HS-27A (cell line): ENCODE results near the gene SMYD2.
A peak's percentile ranks its signal among the peaks of the same experiment; 100 is the strongest.
"Not testable (repeated sequence)": the region's sequence is repeated elsewhere in the genome, so short reads cannot be mapped to it uniquely, and the experiment has no call there.

Source experiments
- DNase-seq: peaks from one replicate; pipeline ENCODE4 v3.0.0-alpha.2; 2012; ENCODE audit warnings: low read depth, missing footprints

The SMYD2 gene

GRCh38 chr1:214271995-214272731 is 8.8 kb upstream of the SMYD2 start:
- no peak for DNase-seq

- DNase-seq, result no peak
Observed at GRCh38 chr1:214272964-214273533, 7.9 kb upstream of the SMYD2 start.

GRCh38 chr1:214275700-214276099 is 5.3 kb upstream of the SMYD2 start:
- DNase-seq, result not testable (repeated sequence)

DNA sequence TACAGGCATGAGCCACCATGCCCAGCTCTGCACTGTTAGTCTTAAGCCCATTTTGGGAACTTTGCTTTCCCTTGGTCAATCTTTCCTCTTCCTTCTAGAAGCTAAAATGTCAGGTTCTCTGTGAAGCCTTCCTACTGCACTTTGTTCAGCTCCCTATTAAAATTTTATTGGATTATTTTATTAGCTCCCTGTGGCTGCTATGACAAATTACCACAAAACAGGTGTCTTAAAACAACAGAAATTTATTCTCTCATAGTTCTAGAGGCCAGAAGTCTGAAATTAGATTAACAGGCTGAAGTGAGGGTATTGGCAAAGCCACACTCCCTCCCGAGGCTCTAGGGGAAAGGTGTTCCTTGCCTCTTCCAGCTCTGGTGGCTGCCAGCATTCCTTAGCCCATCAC is 4.2 kb upstream of the SMYD2 start:
- no peak for DNase-seq

DNA sequence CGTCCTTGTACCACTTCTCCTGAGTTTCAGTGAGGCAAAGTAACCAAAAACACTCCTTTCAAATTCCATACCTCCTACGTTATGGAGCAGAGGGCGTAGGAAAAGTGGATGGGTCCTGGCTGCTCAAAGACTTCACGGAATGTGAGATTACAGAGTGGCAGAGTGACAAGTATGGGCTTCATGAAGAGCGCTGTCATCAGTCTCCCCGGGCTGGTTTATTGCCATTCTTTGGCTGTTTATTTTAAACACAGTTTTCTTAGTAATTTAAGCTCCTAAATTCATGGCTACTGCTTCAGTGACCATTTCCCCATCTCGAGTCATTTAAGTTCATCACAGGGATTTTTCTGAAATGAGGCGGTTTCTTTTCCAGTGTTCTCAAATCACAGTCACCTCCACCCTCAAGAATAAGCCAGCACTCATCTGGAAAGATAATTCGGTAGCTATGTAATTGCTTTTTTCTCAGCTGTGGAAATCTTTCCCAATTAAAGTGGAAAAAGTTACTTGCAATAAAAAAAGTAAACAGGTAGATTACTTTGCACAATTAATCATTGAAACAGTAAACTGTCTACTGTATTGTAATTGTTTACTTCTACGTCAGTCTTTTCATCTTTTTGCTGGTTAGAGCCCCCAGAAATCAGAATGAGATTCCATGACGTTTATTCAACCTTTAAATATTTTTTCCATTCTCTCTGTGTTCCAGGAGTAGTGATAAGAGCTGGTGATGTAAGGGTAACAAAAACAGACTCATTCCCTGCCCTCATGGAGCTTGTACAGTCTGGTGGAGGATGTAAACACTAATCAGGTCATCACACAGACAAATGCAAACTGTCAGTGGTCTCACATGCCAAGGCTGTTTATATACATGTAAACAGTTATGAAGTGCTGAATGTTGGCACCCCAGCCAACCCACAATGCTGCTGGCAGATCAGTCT is 3.0 kb upstream of the SMYD2 start:
- no peak for DNase-seq

DNA sequence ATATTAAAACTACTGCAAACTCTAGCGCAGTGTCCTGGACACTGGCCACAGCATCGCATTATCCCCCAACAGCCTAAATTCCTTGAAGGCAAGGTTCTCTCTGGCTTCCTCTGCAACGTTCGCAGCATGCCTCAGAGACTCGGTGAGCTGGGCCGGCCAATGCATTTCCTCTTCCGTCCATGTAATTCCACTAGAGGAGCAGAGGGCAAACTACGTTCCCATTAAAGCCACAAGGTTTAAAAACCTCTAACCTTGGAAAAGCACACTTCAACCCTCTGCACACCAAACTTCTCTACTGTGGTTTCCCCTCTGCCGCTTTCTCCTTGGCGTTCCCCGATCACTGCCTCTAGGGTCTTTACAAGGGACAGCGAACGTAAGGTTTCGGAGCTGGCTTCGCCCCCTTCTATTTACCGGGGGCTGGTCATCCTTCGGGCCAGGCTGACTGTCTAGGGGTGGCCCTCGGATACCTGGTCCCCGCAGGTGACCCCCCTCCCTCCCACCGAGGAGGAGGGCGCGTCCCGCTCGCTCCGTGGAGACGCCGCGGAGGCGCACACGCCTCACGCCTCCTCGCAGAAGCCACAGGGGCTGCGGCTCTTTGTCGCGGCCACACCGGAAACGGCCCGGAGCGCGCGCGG is 456 bp upstream of the SMYD2 start:
- no peak for DNase-seq

DNA sequence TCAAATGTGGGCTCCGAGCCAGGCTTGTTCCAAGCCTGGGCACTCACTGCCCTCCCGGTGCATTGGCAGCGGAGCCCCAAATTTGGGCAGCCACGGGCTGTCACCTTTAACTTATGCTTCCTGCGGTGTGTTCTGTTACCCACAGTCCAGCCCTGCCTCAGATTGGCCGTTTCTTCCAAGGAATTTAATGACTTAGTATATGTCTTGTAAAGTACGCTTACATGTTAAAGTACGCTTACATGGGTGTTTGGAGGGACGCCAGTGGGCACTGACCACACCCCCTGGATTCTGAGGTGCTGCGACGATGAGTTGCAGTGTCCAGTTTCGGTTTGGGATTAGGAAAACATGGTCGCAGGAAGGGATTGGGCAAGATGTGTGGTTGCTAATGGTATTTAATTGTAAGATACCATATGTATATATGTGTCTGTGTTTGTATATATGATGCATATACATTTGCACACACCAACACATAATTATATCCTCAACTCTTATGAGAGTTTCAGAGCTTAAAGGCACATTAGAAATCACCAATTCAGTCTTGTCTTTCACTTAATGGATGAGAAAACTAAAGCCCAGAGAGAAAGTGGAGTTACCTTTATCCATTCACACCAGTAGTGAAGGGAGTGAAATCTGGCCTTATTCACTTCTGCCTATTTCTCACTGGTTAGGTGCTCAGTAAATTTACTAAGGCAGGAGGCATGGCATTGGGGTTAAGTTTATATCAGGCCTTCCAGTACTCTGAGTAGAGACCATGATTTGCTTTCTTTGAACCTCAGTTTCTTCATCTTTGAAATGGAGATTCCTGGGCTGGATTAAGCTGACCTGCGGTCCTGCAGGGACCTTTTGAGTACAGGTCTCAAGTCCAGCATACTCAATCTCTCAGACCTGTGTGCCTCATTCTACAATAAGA is 1.0 kb downstream of the SMYD2 start:
- no peak for DNase-seq

- no peak for DNase-seq
Observed at GRCh38 chr1:214282630-214283242, 1.8 kb downstream of the SMYD2 start.

- no peak for DNase-seq
Observed at GRCh38 chr1:214285610-214286440, 4.9 kb downstream of the SMYD2 start.

GRCh38 chr1:214287884-214288283 is 6.9 kb downstream of the SMYD2 start:
- DNase-seq, result no peak

DNA sequence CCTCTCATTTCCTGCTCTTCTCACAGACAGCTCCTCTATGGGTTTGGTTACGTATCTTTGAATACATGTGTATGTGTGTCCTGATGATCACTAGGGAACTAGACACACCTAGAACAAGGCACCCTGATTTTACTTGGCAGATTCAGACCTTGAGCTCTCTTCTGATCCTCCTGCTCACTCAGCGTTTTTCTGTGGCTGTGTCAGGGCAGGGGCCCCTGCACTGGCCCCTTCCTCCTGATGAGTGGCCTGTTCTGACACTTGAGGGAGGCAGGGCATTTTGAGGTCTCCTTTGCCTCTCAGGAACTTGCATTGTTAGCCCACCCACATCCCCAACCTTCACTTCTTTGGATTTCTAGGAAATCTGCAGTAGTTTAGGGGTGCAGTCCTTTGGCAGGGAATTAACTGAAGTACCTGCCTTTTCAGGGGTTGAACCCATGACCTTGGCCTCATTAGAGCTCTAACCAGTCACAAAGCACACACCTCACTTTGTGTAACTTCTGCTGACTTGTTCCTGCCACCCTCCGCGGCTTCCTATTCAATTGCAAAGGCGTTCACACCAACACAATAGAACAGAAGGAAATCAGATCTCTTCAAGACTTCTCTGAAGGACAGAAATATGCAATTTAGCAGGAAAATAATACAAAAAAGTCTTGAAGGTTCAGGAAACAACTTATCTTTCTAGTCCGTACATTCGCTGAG is 8.8 kb downstream of the SMYD2 start:
- no peak for DNase-seq

DNA sequence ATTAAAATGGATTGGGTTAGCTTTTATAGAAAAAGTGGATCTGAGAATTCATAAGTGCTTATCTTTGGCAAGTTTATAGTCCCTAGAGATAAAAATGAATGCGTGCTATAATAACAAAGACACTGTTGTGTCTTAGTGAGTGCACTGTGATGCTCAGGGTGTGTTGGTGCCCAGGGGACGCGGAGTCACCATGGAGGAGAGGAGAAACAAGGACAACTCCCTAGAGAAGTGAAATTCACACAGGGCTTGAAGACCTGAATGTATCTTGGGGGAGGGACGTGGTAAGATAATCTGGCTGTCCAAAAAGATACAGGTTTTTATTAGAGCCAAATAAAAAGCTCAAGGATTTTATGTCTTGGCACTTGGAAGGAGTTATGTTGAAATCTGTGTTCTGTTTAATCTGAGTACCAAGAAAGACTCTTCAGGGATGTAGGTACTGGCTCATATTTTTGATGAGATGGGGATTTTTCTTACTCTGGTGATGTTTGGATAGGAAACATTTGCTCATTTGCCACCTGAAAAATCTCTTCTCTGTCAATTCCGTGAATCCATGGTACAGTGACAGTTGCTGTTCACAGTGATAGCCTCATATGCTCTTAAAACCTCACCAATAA is 9.6 kb downstream of the SMYD2 start:
- no peak for DNase-seq

DNA sequence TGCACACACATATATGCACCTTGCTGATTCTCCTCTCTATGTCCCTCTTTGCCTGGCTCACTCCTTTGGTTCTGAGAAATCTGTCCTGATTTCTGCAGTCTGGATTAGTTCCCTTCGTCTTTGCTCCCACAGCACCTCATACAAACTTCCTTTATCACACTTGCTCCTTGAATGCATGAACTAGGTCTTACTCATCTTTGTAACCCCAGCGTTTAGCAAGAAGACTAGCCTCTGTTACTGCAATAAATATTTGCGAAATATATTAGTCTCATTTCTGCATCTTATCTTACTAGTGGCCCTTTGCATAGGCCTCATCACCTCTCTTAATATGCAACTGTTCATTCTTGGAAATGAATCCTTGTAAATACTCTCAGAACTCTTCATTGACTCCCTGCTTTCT is 11.4 kb downstream of the SMYD2 start:
- no peak for DNase-seq

DNA sequence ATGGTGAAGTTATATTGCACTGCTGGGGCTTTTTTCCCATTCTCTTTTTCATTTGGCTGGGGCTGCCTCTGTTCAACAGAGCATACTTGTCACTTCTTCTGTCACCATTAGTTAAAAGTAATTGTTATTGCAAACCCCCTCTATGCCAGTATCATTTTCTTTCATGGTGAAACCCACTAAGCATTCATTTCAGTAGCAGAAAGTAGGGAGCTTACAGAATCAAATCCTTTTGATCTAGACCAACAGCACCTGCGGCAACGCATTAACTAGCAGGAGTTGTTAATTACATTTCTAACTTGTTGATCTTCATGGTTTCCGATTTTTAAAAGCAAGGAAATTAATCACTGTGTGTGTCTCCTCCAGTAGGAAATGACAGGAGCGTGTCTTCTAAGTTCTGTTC is 15.0 kb downstream of the SMYD2 start:
- no peak for DNase-seq

DNA sequence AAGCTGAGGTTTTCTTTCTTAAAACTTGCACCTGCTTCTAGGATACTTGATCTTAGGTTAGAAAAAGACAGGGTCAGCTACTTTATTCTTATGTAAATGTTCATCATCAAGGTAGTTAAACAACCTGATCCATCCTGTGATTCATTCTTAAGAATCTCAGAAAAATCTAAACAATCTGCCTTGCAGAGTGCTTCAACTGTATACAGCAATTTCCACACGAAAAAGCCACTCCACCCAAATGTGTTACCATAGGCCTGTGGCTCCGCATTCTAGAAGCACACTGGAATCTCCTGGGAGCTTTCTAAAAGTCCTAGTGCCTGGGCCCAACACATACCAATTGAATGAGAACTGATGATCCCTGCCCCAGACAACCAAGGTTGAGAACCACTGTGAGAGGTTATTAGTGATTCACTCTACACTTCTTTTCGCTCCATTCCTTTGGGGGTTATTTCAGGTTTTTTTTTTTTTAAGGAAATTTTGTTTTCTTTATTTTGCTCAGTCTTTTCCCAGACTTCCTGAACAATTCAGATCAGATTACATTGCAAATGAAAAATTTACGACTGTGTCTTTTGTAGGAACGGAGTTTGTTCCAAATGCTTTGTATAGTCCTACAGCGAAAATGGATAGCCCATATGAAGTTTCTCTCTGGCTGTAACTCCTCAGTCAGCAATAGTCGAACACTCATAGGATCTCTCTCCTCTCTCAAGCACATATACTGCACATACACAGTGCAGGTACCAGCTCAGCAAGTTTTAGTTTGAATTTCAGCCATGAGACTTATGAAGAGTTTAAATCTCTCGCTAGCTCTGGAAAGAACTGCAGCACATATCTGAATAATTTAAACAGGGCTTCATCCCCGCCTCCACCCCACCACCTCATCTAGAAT is 16.1 kb downstream of the SMYD2 start:
- DNase-seq, result peak; percentile 84

GRCh38 chr1:214300149-214300780 is 19.3 kb downstream of the SMYD2 start:
- DNase-seq, result no peak

GRCh38 chr1:214301526-214301925 is 20.6 kb downstream of the SMYD2 start:
- no peak for DNase-seq
